Astrocyte of the cerebellum (primary cell): Measurements from ENCODE around the gene IGHMBP2.

Experiments
- DNase-seq: peaks from one replicate; pipeline ENCODE4 v3.0.0-alpha.2; 2011; ENCODE audit warnings: low read depth
- H3K4me3 ChIP-seq: 2 replicates; pipeline ENCODE4 v1.5.1; 2011; ENCODE audit warnings: mild to moderate bottlenecking, low read depth, low read length, moderate library complexity
- CTCF ChIP-seq: IDR thresholded peaks from 2 replicates; pipeline ENCODE4 v1.5.1; 2012; ENCODE audit warnings: low read length, low read depth, moderate library complexity, mild to moderate bottlenecking; ENCODE audit errors: missing control alignments
- in situ Hi-C: cut with HindIII; loops from 2 replicates; pipeline ENCODE4 v1.10.0; 2017; ENCODE audit warnings: low sequenced_read_pairs

The IGHMBP2 gene

GRCh38 chr11:68974421-68975194 lies 70.9 kb downstream of the IGHMBP2 start:
- no peak for TF ChIP-seq CTCF
- H3K4me3 ChIP-seq, result no peak overlapping the region
- in situ Hi-C loops, result no loop called here
- DNase-seq, result no peak

- in situ Hi-C loops, result no loop called here
- no peak for DNase-seq
These were observed 72.4 kb downstream of the IGHMBP2 start for GRCh38 chr11:68976095-68976494.

GRCh38 chr11:68976563-68976962 lies 72.9 kb downstream of the IGHMBP2 start:
- no peak for TF ChIP-seq CTCF
- DNase-seq, result no peak
- H3K4me3 ChIP-seq, result no peak overlapping the region
- in situ Hi-C loops, result no loop called here

More at GRCh38 chr11:68976095-68976494, 72.4 kb downstream of the IGHMBP2 start:
- TF ChIP-seq CTCF, result no peak
- H3K4me3 ChIP-seq, result no peak overlapping the region

GRCh38 chr11:68977781-68978625 lies 74.3 kb downstream of the IGHMBP2 start:
- H3K4me3 ChIP-seq, result no peak overlapping the region
- DNase-seq, result no peak
- in situ Hi-C loops, result no loop called here
- TF ChIP-seq CTCF, result no peak

- H3K4me3 ChIP-seq, result no peak overlapping the region
- no peak for TF ChIP-seq CTCF
- DNase-seq, result no peak
- in situ Hi-C loops, result no loop called here
These were observed 74.9 kb downstream of the IGHMBP2 start for GRCh38 chr11:68978626-68978930.

GRCh38 chr11:68978931-68979594 lies 75.4 kb downstream of the IGHMBP2 start:
- TF ChIP-seq CTCF, result no peak
- in situ Hi-C loops, result no loop called here
- H3K4me3 ChIP-seq, result no peak overlapping the region
- no peak for DNase-seq
